Suprapubic skin (tissue), 4 donors: ENCODE data around the gene CPNE2.

Experiments used
- EP300 ChIP-seq: sonication (generic); formaldehyde crosslinking; IDR thresholded peaks from one replicate; pipeline ENCODE4 v1.6.1; 2017; ENCODE audit warnings: antibody characterized with exemption
- POLR2AphosphoS5 ChIP-seq, 3 donors: sonication (generic); formaldehyde crosslinking; IDR thresholded peaks; one replicate each; pipeline ENCODE4 v1.6.1; 2017; ENCODE audit warnings: antibody characterized with exemption in 3 of 3
- TF ChIP-seq, protein P1 (sequence below), 2 donors: fragments of 200-600 bp in 1 of 2; fragments of 450-650 bp in 1 of 2; sonication (generic) in 1 of 2; IDR thresholded peaks; one replicate each; pipeline ENCODE4 v1.5.1; 2016 to 2019; ENCODE audit warnings: antibody characterized with exemption in 2 of 2, mild to moderate bottlenecking in 1 of 2, moderate library complexity in 1 of 2

DNA sequence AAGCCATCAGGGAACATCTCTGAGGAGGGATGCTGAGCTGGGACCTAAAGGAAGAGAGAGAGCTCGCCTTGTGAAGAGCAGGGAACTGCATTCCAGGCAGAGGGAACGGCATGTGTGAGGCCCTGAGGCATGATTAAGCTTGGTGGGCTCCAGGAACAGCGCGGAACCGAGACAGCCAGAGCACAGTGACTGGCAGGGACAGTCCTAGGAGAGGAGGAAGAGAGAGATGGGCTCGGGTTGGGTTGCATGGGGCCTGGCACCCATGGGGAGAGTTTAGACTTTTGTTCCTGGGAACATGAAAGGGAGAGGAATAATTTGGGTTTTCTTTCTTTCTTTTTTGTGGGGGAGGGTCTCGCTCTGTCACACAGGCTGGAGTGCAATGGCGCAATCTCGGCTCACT lies 39.2 kb upstream of the CPNE2 start:
- TF ChIP-seq, protein P1, sequence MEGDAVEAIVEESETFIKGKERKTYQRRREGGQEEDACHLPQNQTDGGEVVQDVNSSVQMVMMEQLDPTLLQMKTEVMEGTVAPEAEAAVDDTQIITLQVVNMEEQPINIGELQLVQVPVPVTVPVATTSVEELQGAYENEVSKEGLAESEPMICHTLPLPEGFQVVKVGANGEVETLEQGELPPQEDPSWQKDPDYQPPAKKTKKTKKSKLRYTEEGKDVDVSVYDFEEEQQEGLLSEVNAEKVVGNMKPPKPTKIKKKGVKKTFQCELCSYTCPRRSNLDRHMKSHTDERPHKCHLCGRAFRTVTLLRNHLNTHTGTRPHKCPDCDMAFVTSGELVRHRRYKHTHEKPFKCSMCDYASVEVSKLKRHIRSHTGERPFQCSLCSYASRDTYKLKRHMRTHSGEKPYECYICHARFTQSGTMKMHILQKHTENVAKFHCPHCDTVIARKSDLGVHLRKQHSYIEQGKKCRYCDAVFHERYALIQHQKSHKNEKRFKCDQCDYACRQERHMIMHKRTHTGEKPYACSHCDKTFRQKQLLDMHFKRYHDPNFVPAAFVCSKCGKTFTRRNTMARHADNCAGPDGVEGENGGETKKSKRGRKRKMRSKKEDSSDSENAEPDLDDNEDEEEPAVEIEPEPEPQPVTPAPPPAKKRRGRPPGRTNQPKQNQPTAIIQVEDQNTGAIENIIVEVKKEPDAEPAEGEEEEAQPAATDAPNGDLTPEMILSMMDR (IDR thresholded peaks at IDR 0.05), result no peak
- TF ChIP-seq EP300, result no peak
- no peak for TF ChIP-seq POLR2AphosphoS5 (IDR thresholded peaks at IDR 0.05)
